Activated T-cell treated with anti-CD3 and anti-CD28 coated beads for 1 hour (primary cell): ENCODE results near the gene POLD4.
A peak's percentile ranks its signal among the peaks of the same experiment; 100 is the strongest.

Experiments used
- DNase-seq: peaks from one replicate; pipeline ENCODE4 v3.0.0-alpha.2; 2020; ENCODE audit warnings: low read depth

Gene POLD4

GRCh38 chr11:67387518-67387917 lies 34.2 kb upstream of the POLD4 start:
- no peak for DNase-seq

GRCh38 chr11:67387069-67387468 lies 33.7 kb upstream of the POLD4 start:
- DNase-seq = no peak

GRCh38 chr11:67384851-67385366 lies 31.6 kb upstream of the POLD4 start:
- DNase-seq = no peak

GRCh38 chr11:67382276-67383136 lies 29.2 kb upstream of the POLD4 start:
- DNase-seq = peak; percentile 75

- DNase-seq = no peak
Observed at GRCh38 chr11:67381244-67381972, 28.1 kb upstream of the POLD4 start.

- DNase-seq = no peak
Observed at GRCh38 chr11:67379061-67380058, 26.0 kb upstream of the POLD4 start.

GRCh38 chr11:67378544-67378943 lies 25.2 kb upstream of the POLD4 start:
- no peak for DNase-seq

- DNase-seq = no peak
Observed at GRCh38 chr11:67376873-67377808, 23.8 kb upstream of the POLD4 start.

GRCh38 chr11:67376063-67376820 lies 22.9 kb upstream of the POLD4 start:
- DNase-seq = no peak

GRCh38 chr11:67375320-67376055 lies 22.1 kb upstream of the POLD4 start:
- no peak for DNase-seq

GRCh38 chr11:67374571-67375281 lies 21.4 kb upstream of the POLD4 start:
- no peak for DNase-seq

GRCh38 chr11:67373648-67374570 lies 20.6 kb upstream of the POLD4 start:
- DNase-seq = peak; percentile 61

GRCh38 chr11:67372993-67373647 lies 19.8 kb upstream of the POLD4 start, which contains the start of gene CLCF1:
TSS of gene CLCF1 (minus strand) at chr11:67373598. CDS start at chr11:67373539, 59 bp downstream.
- no peak for DNase-seq

GRCh38 chr11:67372321-67372992 lies 19.1 kb upstream of the POLD4 start:
- no peak for DNase-seq

- DNase-seq = no peak
Observed at GRCh38 chr11:67371911-67372320, 18.6 kb upstream of the POLD4 start.
